Panc1 (cell line): ENCODE data around the gene TLE1. TPM values are rescaled to one million over a fixed set of nuclear protein-coding genes. Genes with fewer than 3 reads are reported as not detected.

Experiments
- ATAC-seq: fragments of 200-7000 bp; cut with Tn5 transposase; 2 replicates; pipeline ENCODE4 v1.9.1; 2020; ENCODE audit warnings: mild to moderate bottlenecking, moderate library complexity
- BruUV-seq: library from RNA; stranded (reverse); fragments of 400-500 nt; replicated peaks from 2 replicates; lab custom pipeline; 2021; lab: Mats Ljungman, UMichigan
- CTCF ChIA-PET: fragments of 300-600 bp; sonication (Branson Sonifier 250); formaldehyde crosslinking; loops from one replicate; lab custom pipeline; 2022; ENCODE audit warnings: antibody characterized with exemption; lab: Charles Lee
- POLR2A ChIA-PET: fragments of 300-600 bp; sonication (Branson Sonifier 250); formaldehyde crosslinking; loops from one replicate; lab custom pipeline; 2022; ENCODE audit warnings: antibody characterized with exemption; lab: Charles Lee
- DNase-seq: peaks from one replicate; pipeline ENCODE4 v3.0.0-alpha.2; 2010; ENCODE audit warnings: low read depth, low spot score
- H3K27ac ChIP-seq: 2 replicates; pipeline ENCODE4 v1.5.1; 2011; ENCODE audit warnings: mild to moderate bottlenecking, low read length, inconsistent platforms
- H3K27me3 ChIP-seq: fragments of 200-500 bp; sonication (Bioruptor generic); 2 replicates; pipeline ENCODE4 v1.6.0; 2014; ENCODE audit warnings: low read length, inconsistent platforms; ENCODE audit not compliant: control insufficient read depth, insufficient read depth
- H3K36me3 ChIP-seq: fragments of 200-500 bp; sonication (Bioruptor generic); 2 replicates; pipeline ENCODE4 v1.5.1; 2014; ENCODE audit warnings: inconsistent platforms, mild to moderate bottlenecking, low read length, moderate library complexity; ENCODE audit not compliant: control insufficient read depth, insufficient read depth
- H3K4me1 ChIP-seq: 2 replicates; pipeline ENCODE4 v1.5.1; 2011; ENCODE audit warnings: inconsistent platforms, mild to moderate bottlenecking, low read length, moderate library complexity; ENCODE audit not compliant: control insufficient read depth, insufficient read depth
- H3K4me3 ChIP-seq, 2 experiments: 2 replicates each; pipeline ENCODE4 v1.5.1; 2011 to 2012; ENCODE audit warnings: low read depth in 2 of 2, low read length in 2 of 2, mild to moderate bottlenecking in 2 of 2, inconsistent platforms in 1 of 2, moderate library complexity in 1 of 2
- H3K9me3 ChIP-seq: fragments of 200-500 bp; sonication (Bioruptor generic); 2 replicates; pipeline ENCODE4 v1.5.1; 2014; ENCODE audit warnings: low read depth, mild to moderate bottlenecking, inconsistent platforms, low read length, moderate library complexity; ENCODE audit not compliant: control insufficient read depth, insufficient read depth
- POLR2AphosphoS5 ChIP-seq: IDR thresholded peaks from 2 replicates; pipeline ENCODE4 v1.6.1; 2012; ENCODE audit warnings: mild to moderate bottlenecking, low read depth, low read length, moderate library complexity
- SIN3A ChIP-seq: IDR thresholded peaks from 2 replicates; pipeline ENCODE4 v1.6.1; 2012; ENCODE audit warnings: low read depth, mild to moderate bottlenecking, low read length, moderate library complexity, borderline replicate concordance; ENCODE audit not compliant: insufficient read depth
- TCF7L2 ChIP-seq: IDR thresholded peaks from 2 replicates; pipeline ENCODE4 v1.6.1; 2011; ENCODE audit warnings: mild to moderate bottlenecking, low read depth, low read length, inconsistent platforms
- in situ Hi-C: cut with HindIII; loops from 2 replicates; pipeline ENCODE4 v1.10.0; 2016; ENCODE audit warnings: low sequenced_read_pairs, low pct_unique_long_range_greater_than_20kb
- intact Hi-C: fragments of 100-400 bp; cut with micrococcal nuclease; formaldehyde crosslinking; loops from one replicate; pipeline ENCODE4 v1.10.0; 2022; ENCODE audit not compliant: unreplicated experiment
- total RNA-seq: library from RNA; stranded (reverse); gene quantifications from one replicate; pipeline ENCODE4 v1.2.1, GENCODE V29; 2021; ENCODE audit not compliant: unreplicated experiment
- TF ChIP-seq, protein P1 (sequence below): fragments of 450-650 bp; IDR thresholded peaks from 2 replicates; pipeline ENCODE4 v1.5.1; 2017; ENCODE audit warnings: mild to moderate bottlenecking
- TF ChIP-seq, protein P2 (sequence below), 2 experiments: IDR thresholded peaks; 2 replicates each; pipeline ENCODE4 v1.6.1; 2011 to 2012; ENCODE audit warnings: low read depth in 2 of 2, control low read depth in 1 of 2, low read length in 1 of 2, mild to moderate bottlenecking in 1 of 2, moderate library complexity in 1 of 2; ENCODE audit not compliant: insufficient read depth in 1 of 2

TLE1 gene
- total RNA-seq, 1 experiment from 2014 or later, result 12.9 TPM

DNA sequence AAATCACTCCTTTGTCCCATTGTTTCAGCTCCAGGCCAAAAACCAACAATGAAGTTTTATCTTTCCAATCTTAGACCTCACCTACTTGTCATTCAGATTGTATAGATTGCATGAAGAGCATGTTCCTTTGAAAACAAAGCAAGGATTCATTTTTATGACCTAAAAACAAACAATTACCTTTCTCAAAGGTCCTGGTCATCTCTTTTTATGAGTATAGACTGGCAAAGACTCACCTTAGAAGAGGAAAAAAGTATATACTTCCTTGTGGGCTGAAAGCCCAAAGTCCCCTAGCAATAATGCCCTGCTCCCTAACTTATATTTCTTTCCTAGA is 28.4 kb upstream of the TLE1 start:
- no peaks in the 10 kb centered on the region for H3K27me3 ChIP-seq
- ATAC-seq, result no peak
- intact Hi-C loops, result no loop called here
- no peaks in the 10 kb centered on the region for H3K4me1 ChIP-seq
- in situ Hi-C loops, result no loop called here
- TF ChIP-seq, protein P1, sequence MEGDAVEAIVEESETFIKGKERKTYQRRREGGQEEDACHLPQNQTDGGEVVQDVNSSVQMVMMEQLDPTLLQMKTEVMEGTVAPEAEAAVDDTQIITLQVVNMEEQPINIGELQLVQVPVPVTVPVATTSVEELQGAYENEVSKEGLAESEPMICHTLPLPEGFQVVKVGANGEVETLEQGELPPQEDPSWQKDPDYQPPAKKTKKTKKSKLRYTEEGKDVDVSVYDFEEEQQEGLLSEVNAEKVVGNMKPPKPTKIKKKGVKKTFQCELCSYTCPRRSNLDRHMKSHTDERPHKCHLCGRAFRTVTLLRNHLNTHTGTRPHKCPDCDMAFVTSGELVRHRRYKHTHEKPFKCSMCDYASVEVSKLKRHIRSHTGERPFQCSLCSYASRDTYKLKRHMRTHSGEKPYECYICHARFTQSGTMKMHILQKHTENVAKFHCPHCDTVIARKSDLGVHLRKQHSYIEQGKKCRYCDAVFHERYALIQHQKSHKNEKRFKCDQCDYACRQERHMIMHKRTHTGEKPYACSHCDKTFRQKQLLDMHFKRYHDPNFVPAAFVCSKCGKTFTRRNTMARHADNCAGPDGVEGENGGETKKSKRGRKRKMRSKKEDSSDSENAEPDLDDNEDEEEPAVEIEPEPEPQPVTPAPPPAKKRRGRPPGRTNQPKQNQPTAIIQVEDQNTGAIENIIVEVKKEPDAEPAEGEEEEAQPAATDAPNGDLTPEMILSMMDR, result no peak
- TF ChIP-seq POLR2AphosphoS5 (no peak), TCF7L2 (no peak), SIN3A (no peak)
- TF ChIP-seq, protein P2, sequence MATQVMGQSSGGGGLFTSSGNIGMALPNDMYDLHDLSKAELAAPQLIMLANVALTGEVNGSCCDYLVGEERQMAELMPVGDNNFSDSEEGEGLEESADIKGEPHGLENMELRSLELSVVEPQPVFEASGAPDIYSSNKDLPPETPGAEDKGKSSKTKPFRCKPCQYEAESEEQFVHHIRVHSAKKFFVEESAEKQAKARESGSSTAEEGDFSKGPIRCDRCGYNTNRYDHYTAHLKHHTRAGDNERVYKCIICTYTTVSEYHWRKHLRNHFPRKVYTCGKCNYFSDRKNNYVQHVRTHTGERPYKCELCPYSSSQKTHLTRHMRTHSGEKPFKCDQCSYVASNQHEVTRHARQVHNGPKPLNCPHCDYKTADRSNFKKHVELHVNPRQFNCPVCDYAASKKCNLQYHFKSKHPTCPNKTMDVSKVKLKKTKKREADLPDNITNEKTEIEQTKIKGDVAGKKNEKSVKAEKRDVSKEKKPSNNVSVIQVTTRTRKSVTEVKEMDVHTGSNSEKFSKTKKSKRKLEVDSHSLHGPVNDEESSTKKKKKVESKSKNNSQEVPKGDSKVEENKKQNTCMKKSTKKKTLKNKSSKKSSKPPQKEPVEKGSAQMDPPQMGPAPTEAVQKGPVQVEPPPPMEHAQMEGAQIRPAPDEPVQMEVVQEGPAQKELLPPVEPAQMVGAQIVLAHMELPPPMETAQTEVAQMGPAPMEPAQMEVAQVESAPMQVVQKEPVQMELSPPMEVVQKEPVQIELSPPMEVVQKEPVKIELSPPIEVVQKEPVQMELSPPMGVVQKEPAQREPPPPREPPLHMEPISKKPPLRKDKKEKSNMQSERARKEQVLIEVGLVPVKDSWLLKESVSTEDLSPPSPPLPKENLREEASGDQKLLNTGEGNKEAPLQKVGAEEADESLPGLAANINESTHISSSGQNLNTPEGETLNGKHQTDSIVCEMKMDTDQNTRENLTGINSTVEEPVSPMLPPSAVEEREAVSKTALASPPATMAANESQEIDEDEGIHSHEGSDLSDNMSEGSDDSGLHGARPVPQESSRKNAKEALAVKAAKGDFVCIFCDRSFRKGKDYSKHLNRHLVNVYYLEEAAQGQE (IDR thresholded peaks at IDR 0.05; ENCODE audit: insufficient read depth in 1 of 2, low read depth in 2 of 2, low read length in 1 of 2), result no peak
- DNase-seq, result no peak
- POLR2A ChIA-PET, result no interaction called here
- BruUV-seq, result no TSS peak
- no peaks in the 10 kb centered on the region for H3K36me3 ChIP-seq
- CTCF ChIA-PET, result no interaction called here
- no peaks in the 10 kb centered on the region for H3K9me3 ChIP-seq
- no peak overlapping the region for H3K27ac ChIP-seq
- H3K4me3 ChIP-seq, result no peak overlapping the region

DNA sequence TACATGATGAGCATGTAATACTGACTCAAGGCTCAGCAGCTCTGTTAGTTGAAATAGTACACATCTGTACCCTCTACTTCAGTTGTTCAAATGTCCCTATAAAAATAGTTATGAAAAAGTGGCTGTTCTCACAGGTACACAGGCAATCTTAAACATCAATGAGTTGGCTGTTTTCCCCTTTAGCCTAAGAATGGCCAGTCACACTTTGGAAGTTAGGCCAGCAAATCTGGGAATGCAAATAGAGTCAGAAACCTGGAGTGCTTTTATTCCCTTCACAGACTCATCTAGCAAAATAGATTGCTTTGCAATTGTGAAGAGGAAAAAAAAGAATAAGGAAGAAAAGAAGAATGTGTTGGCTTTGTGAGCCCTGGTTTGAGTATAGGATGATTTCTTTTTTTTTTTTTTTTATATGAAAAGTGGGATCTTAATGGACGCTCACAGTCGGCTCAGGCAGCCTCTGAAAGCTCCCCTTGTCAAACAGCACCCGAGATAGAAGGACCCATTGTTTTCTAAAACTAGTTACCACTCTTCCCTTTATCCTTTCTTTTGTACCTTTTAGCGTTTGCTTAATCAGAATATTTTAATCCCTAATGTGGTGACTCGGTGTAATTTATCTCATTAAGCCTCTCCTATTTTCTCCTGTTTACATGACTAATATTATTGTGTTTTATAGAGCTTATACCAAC is 27.9 kb upstream of the TLE1 start:
- no TSS peak for BruUV-seq
- in situ Hi-C loops, result no loop called here
- Histone ChIP-seq H3K9me3 (no peaks in the 10 kb centered on the region), H3K36me3 (no peaks in the 10 kb centered on the region), H3K4me1 (no peaks in the 10 kb centered on the region), H3K4me3 (no peak overlapping the region), H3K27me3 (no peaks in the 10 kb centered on the region), H3K27ac (no peak overlapping the region)
- ATAC-seq (no peak), DNase-seq (no peak)
- TF ChIP-seq TCF7L2 (no peak), POLR2AphosphoS5 (no peak), SIN3A (no peak)
- TF ChIP-seq, protein P1, result no peak
- POLR2A ChIA-PET, result no interaction called here
- intact Hi-C loops, result no loop called here
- CTCF ChIA-PET, result no interaction called here
